Hepatocyte (in vitro differentiated cells): ENCODE results near the gene TFR2. TPM values are rescaled to one million over a fixed set of nuclear protein-coding genes. Genes with fewer than 3 reads are reported as not detected.

Experiments used
- DNase-seq: peaks from one replicate; pipeline ENCODE4 v3.0.0-alpha.2; 2016; ENCODE audit warnings: low spot score
- H2AFZ ChIP-seq: fragments of 200-600 bp; sonication (generic); 2 replicates; pipeline ENCODE4 v1.6.0; 2016; ENCODE audit warnings: antibody characterized with exemption, mild to moderate bottlenecking
- H3K27ac ChIP-seq: fragments of 200-600 bp; sonication (generic); 2 replicates; pipeline ENCODE4 v1.5.1; 2016; ENCODE audit warnings: mild to moderate bottlenecking
- H3K27me3 ChIP-seq: fragments of 200-600 bp; sonication (generic); 2 replicates; pipeline ENCODE4 v1.6.1; 2016
- H3K36me3 ChIP-seq: fragments of 200-600 bp; sonication (generic); replicated peaks from 2 replicates; pipeline ENCODE4 v1.5.1; 2016; ENCODE audit warnings: low read depth; ENCODE audit not compliant: insufficient read depth
- H3K4me1 ChIP-seq: fragments of 200-600 bp; sonication (generic); 2 replicates; pipeline ENCODE4 v1.5.1; 2016; ENCODE audit warnings: mild to moderate bottlenecking, moderate library complexity; ENCODE audit not compliant: insufficient read depth
- H3K4me2 ChIP-seq: fragments of 200-600 bp; sonication (generic); 2 replicates; pipeline ENCODE4 v1.6.0; 2016
- H3K4me3 ChIP-seq: fragments of 200-600 bp; sonication (generic); 2 replicates; pipeline ENCODE4 v1.5.1; 2016; ENCODE audit warnings: mild to moderate bottlenecking
- H3K79me2 ChIP-seq: fragments of 200-600 bp; sonication (generic); 2 replicates; pipeline ENCODE4 v1.6.0; 2017; ENCODE audit warnings: mild to moderate bottlenecking
- H3K9me2 ChIP-seq: fragments of 200-600 bp; sonication (generic); replicated peaks from 2 replicates; pipeline ENCODE4 v1.6.0; 2017; ENCODE audit warnings: mild to moderate bottlenecking; ENCODE audit not compliant: insufficient read depth
- H3K9me3 ChIP-seq: fragments of 200-600 bp; sonication (generic); 2 replicates; pipeline ENCODE4 v1.5.1; 2016; ENCODE audit warnings: low read depth, mild to moderate bottlenecking
- H4K20me1 ChIP-seq: fragments of 200-600 bp; sonication (generic); 2 replicates; pipeline ENCODE4 v1.6.0; 2016; ENCODE audit warnings: mild to moderate bottlenecking; ENCODE audit not compliant: insufficient read depth, poor library complexity, severe bottlenecking
- EZH2 ChIP-seq: fragments of 200-600 bp; sonication (generic); IDR thresholded peaks from 2 replicates; pipeline ENCODE4 v1.6.1; 2016; ENCODE audit warnings: antibody characterized with exemption, mild to moderate bottlenecking, borderline replicate concordance
- EZH2phosphoT487 ChIP-seq: fragments of 200-600 bp; sonication (generic); IDR thresholded peaks from one replicate; pipeline ENCODE4 v1.6.1; 2018; ENCODE audit warnings: antibody characterized with exemption, mild to moderate bottlenecking, low read depth, moderate library complexity; ENCODE audit not compliant: unreplicated experiment, severe bottlenecking
- WGBS: methylation state at CpG from one replicate; pipeline ENCODE4 v1.1.6; 2016; ENCODE audit warnings: low lambda C conversion rate; ENCODE audit errors: missing lambda C conversion rate; 5-methylcytosine and 5-hydroxymethylcytosine counted together
- polyA plus RNA-seq: library from polyadenylated mRNA; unstranded; fragments of >200 nt; fragmentation: Nextera tagmentation; extraction: Ambion mirVana; gene quantifications from 2 replicates; pipeline ENCODE4 v1.2.1, GENCODE V29; 2016
- total RNA-seq: library from RNA; depleted of rRNA; stranded (reverse); fragments of >200 nt; gene quantifications from 2 replicates; pipeline ENCODE4 v1.2.3, GENCODE V29; 2014
- TF ChIP-seq, protein P1 (sequence below): fragments of 200-600 bp; sonication (generic); IDR thresholded peaks from 2 replicates; pipeline ENCODE4 v1.5.1; 2016; ENCODE audit warnings: antibody characterized with exemption, mild to moderate bottlenecking; ENCODE audit not compliant: poor library complexity

TFR2 gene
- total RNA-seq (12.5 and 13.5 TPM in 2 replicates), polyA plus RNA-seq (11.1 and 16.8 TPM in 2 replicates)

DNA sequence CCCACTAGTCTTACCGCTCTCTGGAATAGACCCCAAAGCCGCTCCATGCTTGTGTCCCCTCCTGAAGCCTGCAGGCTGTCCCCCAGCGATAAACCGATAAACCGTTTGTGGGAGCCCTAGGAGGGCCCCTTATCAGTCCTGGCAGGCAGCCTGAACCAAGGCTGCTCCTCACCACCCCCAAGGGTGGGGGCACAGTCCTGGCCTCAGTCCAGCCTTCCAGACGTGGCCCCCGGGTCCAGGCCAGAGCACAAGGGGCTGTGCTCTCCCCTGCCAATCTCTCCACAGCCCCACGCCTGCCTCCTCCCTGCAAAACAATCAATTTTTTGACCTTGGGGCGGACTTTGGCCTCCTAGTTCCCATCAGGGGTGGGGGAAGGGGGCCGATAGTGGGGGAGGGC lies at the start of gene TFR2:
Gene TFR2, minus strand, starts transcription at position 90 of the 397 bp plus-strand sequence. Its CDS starts 43 bp downstream, at position 47.
- H2AFZ ChIP-seq, result no peak within 1 kb of the TSS
- no peak within 1 kb of the TSS for H3K27ac ChIP-seq
- no peaks in the 10 kb centered on the region for H3K4me1 ChIP-seq
- no peaks in the 10 kb centered on the region for H3K9me2 ChIP-seq
- no peak within 1 kb of the TSS for H3K4me3 ChIP-seq
- no peaks in the 10 kb centered on the region for H3K27me3 ChIP-seq
- H3K79me2 ChIP-seq, result no peaks in the 10 kb centered on the region
- no peak within 1 kb of the TSS for H3K4me2 ChIP-seq
- H3K9me3 ChIP-seq, result no peaks in the 10 kb centered on the region
- DNase-seq, result no peak
- H4K20me1 ChIP-seq, result no peaks in the 10 kb centered on the region
- 73% methylated on average over 9 of the region's 10 CpGs for WGBS
- TF ChIP-seq, protein P1, sequence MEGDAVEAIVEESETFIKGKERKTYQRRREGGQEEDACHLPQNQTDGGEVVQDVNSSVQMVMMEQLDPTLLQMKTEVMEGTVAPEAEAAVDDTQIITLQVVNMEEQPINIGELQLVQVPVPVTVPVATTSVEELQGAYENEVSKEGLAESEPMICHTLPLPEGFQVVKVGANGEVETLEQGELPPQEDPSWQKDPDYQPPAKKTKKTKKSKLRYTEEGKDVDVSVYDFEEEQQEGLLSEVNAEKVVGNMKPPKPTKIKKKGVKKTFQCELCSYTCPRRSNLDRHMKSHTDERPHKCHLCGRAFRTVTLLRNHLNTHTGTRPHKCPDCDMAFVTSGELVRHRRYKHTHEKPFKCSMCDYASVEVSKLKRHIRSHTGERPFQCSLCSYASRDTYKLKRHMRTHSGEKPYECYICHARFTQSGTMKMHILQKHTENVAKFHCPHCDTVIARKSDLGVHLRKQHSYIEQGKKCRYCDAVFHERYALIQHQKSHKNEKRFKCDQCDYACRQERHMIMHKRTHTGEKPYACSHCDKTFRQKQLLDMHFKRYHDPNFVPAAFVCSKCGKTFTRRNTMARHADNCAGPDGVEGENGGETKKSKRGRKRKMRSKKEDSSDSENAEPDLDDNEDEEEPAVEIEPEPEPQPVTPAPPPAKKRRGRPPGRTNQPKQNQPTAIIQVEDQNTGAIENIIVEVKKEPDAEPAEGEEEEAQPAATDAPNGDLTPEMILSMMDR, result no peak
- TF ChIP-seq EZH2 (no peak), EZH2phosphoT487 (no peak)
- no peaks in the 10 kb centered on the region for H3K36me3 ChIP-seq

DNA sequence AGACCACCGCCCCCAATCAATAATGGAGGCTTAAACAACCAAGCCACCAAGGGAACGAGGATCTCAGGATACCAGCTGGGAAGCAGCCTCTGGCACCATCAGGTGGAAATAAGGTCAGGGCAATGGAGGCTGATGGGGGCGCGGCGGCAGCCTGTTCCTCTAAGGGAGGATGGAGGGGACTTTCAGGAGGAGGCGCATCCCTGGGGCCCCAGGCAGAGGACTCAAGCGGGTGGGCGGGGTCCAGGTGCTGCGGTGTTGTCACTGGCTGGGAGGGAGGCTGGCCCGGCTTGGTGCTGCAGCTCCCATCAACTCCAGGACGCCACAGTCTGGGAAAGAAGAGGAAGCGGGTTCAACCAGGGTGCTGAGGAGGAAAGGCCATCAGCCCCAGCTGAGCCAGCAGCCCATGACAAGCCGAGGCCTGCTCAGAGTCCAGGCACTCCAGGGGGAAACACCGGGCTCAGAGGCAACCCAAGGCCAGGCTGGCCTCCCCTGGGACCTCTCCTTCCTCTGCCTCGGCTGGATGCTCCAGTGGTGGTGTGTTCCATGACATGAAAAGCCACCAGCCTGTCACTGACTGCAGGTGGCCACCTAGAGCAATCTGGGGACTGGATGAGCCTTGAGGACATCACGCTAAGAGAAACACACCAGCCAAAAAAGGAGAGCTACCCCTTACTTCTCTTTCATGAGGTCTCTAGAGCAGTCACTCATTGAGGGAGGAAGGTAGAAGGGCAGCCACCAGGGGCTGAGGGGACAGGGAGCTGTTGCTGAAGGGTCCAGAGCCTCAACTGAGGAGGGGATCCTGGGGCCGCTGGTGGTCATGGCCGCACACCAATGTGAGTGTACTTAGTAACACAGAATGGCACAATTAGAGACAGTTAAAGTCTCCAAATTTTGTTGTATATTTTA lies 48.1 kb upstream of the TFR2 start:
- no peak overlapping the region for H3K27ac ChIP-seq
- no peaks in the 10 kb centered on the region for H3K9me2 ChIP-seq
- WGBS, result 95% methylated on average over 17 of the region's 18 CpGs
- peaks cover 64% of the 10 kb centered on the region for H4K20me1 ChIP-seq
- no peaks in the 10 kb centered on the region for H3K9me3 ChIP-seq
- H3K27me3 ChIP-seq, result no peaks in the 10 kb centered on the region
- no peak overlapping the region for H3K4me2 ChIP-seq
- H3K79me2 ChIP-seq, result peaks cover 66% of the 10 kb centered on the region
- DNase-seq, result no peak
- H3K36me3 ChIP-seq, result no peaks in the 10 kb centered on the region
- TF ChIP-seq EZH2phosphoT487, result no peak
- TF ChIP-seq, protein P1, result no peak
- no peak for TF ChIP-seq EZH2
- H3K4me3 ChIP-seq, result no peak overlapping the region
- H2AFZ ChIP-seq, result no peak overlapping the region
- peaks cover 15% of the 10 kb centered on the region for H3K4me1 ChIP-seq

DNA sequence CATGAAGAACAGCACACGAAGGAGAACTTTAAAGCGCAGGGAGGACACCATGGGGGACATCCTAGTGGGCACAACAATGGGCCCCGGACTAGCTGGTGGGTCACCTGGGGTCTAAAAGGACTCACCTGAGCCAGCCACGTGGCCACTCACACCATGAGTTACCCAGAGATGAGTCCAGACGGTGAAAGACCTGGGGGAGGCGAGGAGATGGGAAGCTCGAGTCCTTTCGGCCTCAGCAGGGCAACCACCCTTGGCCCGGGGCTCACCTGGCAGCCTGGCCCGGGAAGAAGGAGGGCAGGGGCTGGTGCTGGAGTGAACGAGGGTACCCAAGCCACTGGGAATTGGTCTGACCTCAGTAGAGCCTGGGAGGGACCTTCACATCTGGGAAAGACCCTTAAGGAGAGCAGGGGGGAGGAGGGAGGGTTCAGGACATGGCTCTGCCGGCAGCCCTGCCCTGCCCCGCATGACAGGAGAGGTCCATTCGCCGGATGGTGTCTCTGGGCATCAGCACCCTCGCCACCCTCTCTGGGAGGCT lies 47.0 kb upstream of the TFR2 start:
- H3K36me3 ChIP-seq, result no peaks in the 10 kb centered on the region
- DNase-seq, result no peak
- no peaks in the 10 kb centered on the region for H3K9me3 ChIP-seq
- H3K79me2 ChIP-seq, result peaks cover 62% of the 10 kb centered on the region
- peaks cover 14% of the 10 kb centered on the region for H3K4me1 ChIP-seq
- H3K27ac ChIP-seq, result no peak overlapping the region
- TF ChIP-seq EZH2 (no peak), EZH2phosphoT487 (no peak)
- TF ChIP-seq, protein P1, result no peak
- H3K4me2 ChIP-seq, result no peak overlapping the region
- H3K27me3 ChIP-seq, result no peaks in the 10 kb centered on the region
- 95% methylated on average over 15 of the region's 16 CpGs for WGBS
- H3K4me3 ChIP-seq, result no peak overlapping the region
- H3K9me2 ChIP-seq, result no peaks in the 10 kb centered on the region
- H2AFZ ChIP-seq, result no peak overlapping the region
- H4K20me1 ChIP-seq, result peaks cover 62% of the 10 kb centered on the region
